ENCODE data around the gene GPC4. TPM values are rescaled to one million over a fixed set of nuclear protein-coding genes. Genes with fewer than 3 reads are reported as not detected.

GPC4 gene
- total RNA-seq (10 to 100 TPM in 1 of 10 donors, 1 to 10 TPM in 9; 4.7 to 10.0 (median 6.6) TPM), polyA plus RNA-seq (1 to 10 TPM; 1.7 to 2.1 TPM)
- long read RNA-seq, donor 1, full-length matches to known transcripts, result 7 of 11 reads
- long read RNA-seq, donor 1, partial matches to known transcripts, result 0 of 11 reads
- long read RNA-seq, donor 1, other reads (novel, unspliced or antisense), result 4 of 11 reads
- long read RNA-seq, donor 2, full-length matches to known transcripts, result 7 of 7 reads
- long read RNA-seq, donor 2, partial matches to known transcripts, result 0 of 7 reads
- long read RNA-seq, donor 2, other reads (novel, unspliced or antisense), result 0 of 7 reads
- long read RNA-seq, donor 3, full-length matches to known transcripts, result 21 of 28 reads
- long read RNA-seq, donor 3, partial matches to known transcripts, result 4 of 28 reads
- long read RNA-seq, donor 3, other reads (novel, unspliced or antisense), result 3 of 28 reads

DNA sequence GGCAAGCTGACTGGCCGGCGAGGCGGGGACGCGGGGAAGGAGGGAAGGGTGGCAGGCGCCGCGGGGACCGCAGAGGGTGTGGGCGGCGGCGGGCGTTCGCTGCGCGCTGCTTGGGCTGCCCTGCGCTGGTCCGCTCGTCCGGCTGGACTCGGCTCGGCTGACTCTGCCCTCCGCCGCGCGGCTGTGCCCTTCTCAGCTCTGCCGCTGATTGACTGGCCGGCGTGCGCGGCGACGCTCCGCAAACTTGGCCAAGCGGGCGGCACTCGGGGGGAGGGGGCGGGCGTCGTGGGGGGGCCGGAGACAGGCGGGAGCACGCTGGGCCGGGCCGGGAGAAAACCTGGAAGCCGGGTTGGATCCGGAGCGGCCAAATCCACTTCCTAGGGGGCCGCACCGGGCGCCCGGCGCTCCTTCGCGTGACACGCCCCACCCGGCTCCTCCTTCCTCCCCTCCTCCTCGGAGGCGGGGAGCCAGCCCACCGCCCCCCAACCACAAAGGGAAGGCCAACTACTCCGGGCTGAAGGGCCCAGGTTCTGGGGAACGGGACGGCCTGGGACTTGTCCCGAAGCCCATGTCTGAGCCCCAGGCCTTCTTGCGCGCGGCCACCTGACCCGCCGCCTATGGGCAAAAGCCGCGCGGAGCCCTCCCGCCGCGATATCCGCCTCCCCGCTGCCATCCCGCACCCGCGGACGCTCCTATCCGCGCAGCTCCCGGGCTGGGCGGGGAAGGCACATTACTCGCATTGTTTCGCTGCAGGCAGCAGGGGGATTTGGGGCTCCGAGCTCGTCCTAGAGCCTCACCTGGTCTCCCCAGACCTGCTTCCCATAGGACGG lies at the start of gene GPC4:
Gene GPC4 (minus strand): TSS at position 214 of the 830 bp plus-strand sequence. CDS start 524 bp downstream, outside the sequence.
- no peaks in the 10 kb centered on the region for H3K36me3 ChIP-seq
- H3K4me3 ChIP-seq, result peak within 1 kb of the TSS; percentile 49 to 67 (median 58)
- ATAC-seq, result peak; percentile 80 to 93 (median 86)
- 0 to 1% methylated on average over 40 to 82 of the region's 90 CpGs for WGBS, 2 donors
- TF ChIP-seq, protein P1, sequence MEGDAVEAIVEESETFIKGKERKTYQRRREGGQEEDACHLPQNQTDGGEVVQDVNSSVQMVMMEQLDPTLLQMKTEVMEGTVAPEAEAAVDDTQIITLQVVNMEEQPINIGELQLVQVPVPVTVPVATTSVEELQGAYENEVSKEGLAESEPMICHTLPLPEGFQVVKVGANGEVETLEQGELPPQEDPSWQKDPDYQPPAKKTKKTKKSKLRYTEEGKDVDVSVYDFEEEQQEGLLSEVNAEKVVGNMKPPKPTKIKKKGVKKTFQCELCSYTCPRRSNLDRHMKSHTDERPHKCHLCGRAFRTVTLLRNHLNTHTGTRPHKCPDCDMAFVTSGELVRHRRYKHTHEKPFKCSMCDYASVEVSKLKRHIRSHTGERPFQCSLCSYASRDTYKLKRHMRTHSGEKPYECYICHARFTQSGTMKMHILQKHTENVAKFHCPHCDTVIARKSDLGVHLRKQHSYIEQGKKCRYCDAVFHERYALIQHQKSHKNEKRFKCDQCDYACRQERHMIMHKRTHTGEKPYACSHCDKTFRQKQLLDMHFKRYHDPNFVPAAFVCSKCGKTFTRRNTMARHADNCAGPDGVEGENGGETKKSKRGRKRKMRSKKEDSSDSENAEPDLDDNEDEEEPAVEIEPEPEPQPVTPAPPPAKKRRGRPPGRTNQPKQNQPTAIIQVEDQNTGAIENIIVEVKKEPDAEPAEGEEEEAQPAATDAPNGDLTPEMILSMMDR (IDR thresholded peaks at IDR 0.05), result no peak
- peak within 1 kb of the TSS in 8 of 10 donors; percentile 7 to 58 (median 25) for H3K27ac ChIP-seq
- no peaks in the 10 kb centered on the region for H3K9me3 ChIP-seq
- no peaks in the 10 kb centered on the region for H3K4me1 ChIP-seq
- H3K27me3 ChIP-seq, result peaks cover 0 to 81% (median 0%) of the 10 kb centered on the region in 7 donors
- DNase-seq, result peak; percentile 51 to 60
- intact Hi-C loops (cut with DNase I), result loop anchor here in 1 of 10 donors (10.0 kb wide), 1 partner anchor 81 kb away; no protein-coding TSS in a partner anchor

DNA sequence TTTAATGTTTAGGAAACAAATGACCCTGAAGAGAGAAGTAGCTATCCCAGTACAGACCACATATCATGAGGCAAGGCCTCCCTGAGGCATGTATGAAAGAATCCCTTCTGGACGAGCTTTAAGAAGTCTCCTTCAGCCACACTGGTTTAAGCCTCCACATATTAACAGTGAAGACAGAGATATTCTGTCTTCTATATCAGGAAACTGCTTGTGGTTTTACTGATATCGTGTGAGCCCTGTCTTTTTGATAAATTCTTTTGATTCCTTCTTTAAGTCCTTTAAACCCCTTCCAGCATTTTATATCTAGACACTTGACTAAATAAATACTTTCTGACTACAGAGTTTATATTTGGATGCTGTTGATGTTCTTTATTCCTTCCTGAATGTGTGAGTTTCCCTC lies 45.9 kb upstream of the GPC4 start:
- TF ChIP-seq, protein P1 (IDR thresholded peaks at IDR 0.05), result no peak
- peaks cover 0 to 3% (median 0%) of the 10 kb centered on the region in 11 donors for H3K9me3 ChIP-seq
- WGBS, 2 donors, result 32 to 58% methylated on average over 2 of the region's 2 CpGs
- ATAC-seq, result no peak
- H3K4me3 ChIP-seq, result no peak overlapping the region
- H3K27me3 ChIP-seq, result no peaks in the 10 kb centered on the region
- no peak for DNase-seq
- H3K4me1 ChIP-seq, result no peaks in the 10 kb centered on the region
- intact Hi-C loops (cut with DNase I), result no loop called here
- no peak overlapping the region for H3K27ac ChIP-seq
- no peaks in the 10 kb centered on the region for H3K36me3 ChIP-seq

DNA sequence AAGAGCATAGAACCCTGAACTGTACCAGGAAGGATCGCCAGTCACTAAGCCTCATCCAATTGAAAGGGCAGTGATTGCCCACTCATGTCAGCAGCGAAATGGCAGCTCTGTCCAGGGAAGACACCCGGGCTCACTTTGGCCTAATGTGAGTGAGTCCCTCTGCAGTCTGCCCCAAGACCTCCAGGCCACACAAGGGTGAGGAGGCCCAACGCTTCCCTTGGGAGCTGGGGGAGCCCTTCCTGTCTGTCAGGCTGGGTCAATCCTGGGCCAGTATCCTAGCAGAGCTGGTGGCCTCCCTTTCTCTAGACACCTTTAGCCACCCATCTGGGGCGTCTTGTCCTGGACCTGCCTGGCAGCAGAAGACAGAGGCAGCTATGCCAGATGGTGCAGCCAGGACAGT lies 39.6 kb upstream of the GPC4 start:
- DNase-seq, result no peak
- 62 to 68% methylated on average over 5 of the region's 5 CpGs for WGBS, 2 donors
- no peak overlapping the region for H3K4me3 ChIP-seq
- peaks cover 0 to 12% (median 0%) of the 10 kb centered on the region in 7 donors for H3K27me3 ChIP-seq
- no peaks in the 10 kb centered on the region for H3K36me3 ChIP-seq
- H3K9me3 ChIP-seq, result no peaks in the 10 kb centered on the region
- TF ChIP-seq, protein P1 (IDR thresholded peaks at IDR 0.05), result no peak
- no peak for ATAC-seq
- H3K4me1 ChIP-seq, result no peaks in the 10 kb centered on the region
- no peak overlapping the region for H3K27ac ChIP-seq
- intact Hi-C loops (cut with DNase I), result no loop called here

DNA sequence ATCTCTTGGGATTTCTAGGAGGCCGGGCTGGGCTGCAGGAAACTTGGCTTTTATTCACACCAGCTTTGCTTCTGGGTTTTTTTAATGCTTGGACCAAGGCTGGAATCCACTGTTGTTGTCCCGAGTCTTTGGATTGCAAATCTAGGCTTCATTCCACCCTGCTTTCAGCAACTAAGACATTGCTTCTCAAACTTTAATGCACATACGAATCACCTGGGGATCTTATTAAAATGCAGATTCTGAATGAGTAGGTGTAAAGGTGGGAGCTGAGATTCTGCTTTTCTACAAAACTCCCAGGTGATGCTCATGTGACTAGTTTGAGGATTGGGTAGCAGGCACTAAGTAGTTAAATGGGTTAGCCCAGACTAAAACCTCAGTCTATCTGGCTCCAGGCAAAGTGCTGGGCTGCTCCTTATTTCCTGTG lies 39.2 kb upstream of the GPC4 start:
- ATAC-seq (no peak), DNase-seq (no peak)
- H3K9me3 ChIP-seq, result no peaks in the 10 kb centered on the region
- intact Hi-C loops (cut with DNase I), result no loop called here
- H3K27ac ChIP-seq, result no peak overlapping the region
- TF ChIP-seq, protein P1 (IDR thresholded peaks at IDR 0.05), result no peak
- 43 to 52% methylated on average over 3 of the region's 3 CpGs for WGBS, 2 donors
- peaks cover 0 to 12% (median 0%) of the 10 kb centered on the region in 7 donors for H3K27me3 ChIP-seq
- no peaks in the 10 kb centered on the region for H3K4me1 ChIP-seq
- H3K36me3 ChIP-seq, result no peaks in the 10 kb centered on the region
- no peak overlapping the region for H3K4me3 ChIP-seq
